Muscle of arm (tissue), 12 donors: ENCODE measurements around the gene PPP1R3F. TPM values are rescaled to one million over a fixed set of nuclear protein-coding genes. Genes with fewer than 3 reads are reported as not detected.
"Not testable (repeated sequence)": the region's sequence is repeated elsewhere in the genome, so short reads cannot be mapped to it uniquely, and the experiment has no call there.

Experiments
- DNase-seq: peaks from one replicate; pipeline ENCODE4 v3.0.0-alpha.2; 2013
- polyA plus RNA-seq, 12 donors: library from polyadenylated mRNA; unstranded; fragments of 120-200 nt; gene quantifications; one replicate each; pipeline ENCODE4 v1.2.1, GENCODE V29; 2013; ENCODE audit not compliant: insufficient read length in 12 of 12

The PPP1R3F gene
- polyA plus RNA-seq, 12 donors, result 4.9 to 11.0 (median 7.0) TPM; not detected in 1

- DNase-seq, result no peak
Measured at GRCh38 chrX:49270249-49270921, 792 bp downstream of the PPP1R3F start.

- no peak for DNase-seq
Measured at GRCh38 chrX:49271341-49271740, 1.7 kb downstream of the PPP1R3F start.

DNA sequence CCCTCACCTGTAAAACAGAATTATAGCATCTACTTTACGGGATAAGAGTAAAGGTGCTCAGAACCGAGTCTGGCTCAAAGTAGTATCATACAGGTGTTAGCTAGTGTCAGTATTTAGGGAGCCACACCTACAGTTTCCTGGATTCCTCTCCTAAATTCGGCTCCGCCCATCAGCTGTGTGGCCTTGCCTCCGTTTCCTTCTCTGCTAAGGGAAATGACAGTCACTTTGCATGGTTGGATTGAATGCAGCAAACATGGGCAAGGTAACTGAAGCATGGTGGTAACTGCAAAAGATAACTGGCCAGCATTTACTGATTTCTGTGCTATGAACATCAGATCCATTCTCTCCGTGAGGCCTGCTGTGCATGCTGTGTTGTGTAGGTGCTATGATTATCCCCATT, 2.8 kb downstream of the PPP1R3F start:
- no peak for DNase-seq

- no peak for DNase-seq
Measured at GRCh38 chrX:49273181-49273727, 3.7 kb downstream of the PPP1R3F start.

DNA sequence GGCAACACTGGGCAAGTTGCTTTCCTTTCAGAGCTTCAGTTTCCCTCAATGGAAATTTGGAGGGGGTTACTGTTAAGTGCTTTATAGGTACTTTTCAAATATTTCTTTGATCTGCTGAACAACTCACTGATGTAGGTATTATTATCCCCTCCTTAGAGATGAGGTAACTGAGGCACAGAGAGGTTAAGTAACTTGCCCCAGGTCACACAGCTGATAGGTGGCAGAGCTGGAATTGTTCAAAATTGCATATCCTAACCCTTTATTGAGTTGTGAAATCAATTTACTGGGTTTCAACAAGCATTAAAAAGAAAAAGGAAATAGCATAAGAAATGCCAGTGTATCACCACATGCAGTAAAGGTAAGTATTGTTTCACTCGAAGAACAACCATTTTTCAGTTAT, 6.6 kb downstream of the PPP1R3F start:
- DNase-seq, result no peak

- no peak for DNase-seq
Measured at GRCh38 chrX:49276671-49277534, 7.3 kb downstream of the PPP1R3F start.

DNA sequence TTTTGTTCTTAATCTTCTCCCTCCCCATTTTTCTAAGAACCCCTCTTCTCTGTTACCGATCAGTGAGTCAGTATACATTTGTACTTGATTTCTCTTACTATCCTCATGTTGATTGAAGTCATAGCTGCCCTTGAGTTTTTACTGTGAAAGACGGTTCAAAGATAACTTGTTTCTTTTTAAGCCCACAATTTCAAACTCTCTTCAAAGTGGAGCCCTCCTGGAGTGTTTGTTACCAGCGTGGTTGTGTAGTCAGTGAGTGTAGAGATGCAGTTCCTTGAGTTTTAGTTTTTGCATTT, 7.9 kb downstream of the PPP1R3F start:
- no peak for DNase-seq

DNA sequence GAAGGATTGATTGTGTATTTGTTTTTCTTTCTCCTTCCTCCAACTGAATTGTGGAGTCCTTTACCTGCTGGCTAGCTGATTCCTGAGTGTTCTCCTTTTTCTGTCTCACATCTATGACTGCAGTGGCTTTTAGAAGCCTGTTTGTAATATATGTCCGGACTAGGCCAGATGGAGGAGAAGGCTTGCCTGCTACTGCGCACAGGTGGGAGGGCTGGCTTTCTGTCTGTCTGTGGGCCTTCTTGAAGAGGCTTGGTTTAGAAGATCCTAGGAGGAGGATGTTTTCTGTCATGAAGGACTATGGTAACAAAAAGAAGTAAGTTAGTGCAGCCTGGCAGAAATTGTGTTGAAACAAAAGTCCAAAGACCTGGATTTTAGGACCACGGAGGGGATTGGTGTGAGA, 8.5 kb downstream of the PPP1R3F start:
- DNase-seq, result no peak

DNA sequence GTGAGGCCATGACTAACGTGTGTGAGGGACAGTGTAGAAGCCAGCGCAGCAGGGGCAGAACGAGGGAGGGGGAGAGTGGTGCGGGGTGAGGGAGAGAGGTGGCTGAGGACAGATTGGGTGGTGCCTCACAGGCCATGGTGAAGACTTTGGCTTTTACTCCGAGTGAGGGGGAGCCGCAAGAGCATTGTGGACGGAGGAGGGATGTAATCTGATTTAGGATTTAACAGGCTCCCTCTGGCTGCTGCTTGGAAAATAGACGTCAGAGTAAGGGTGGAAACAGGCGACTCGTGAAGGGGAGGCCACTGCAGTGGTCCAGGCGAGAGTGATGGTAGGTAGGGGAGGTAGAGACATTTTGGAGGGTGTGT, 13.0 kb downstream of the PPP1R3F start:
- peak; percentile 31 for DNase-seq

DNA sequence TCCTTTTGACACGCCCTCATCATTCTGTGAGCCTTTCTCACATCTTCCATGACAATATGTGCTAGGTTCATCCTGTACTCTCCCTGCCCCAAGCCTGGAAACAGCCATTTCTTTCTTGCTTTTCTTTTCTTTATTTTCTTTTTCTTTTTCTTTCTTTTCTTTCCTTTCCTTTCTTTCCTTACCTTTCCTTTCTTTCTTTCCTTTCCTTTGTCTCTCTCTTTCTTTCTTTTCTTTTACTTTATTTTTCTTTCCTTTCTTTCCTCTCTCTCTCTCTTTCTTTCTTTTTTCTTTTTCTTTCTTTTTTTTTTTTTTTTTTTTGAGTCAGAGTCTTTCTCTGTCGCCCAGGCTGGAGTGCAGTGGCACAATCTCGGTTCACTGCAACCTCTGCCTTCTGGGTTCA, 14.6 kb downstream of the PPP1R3F start:
- DNase-seq, result no peak

DNA sequence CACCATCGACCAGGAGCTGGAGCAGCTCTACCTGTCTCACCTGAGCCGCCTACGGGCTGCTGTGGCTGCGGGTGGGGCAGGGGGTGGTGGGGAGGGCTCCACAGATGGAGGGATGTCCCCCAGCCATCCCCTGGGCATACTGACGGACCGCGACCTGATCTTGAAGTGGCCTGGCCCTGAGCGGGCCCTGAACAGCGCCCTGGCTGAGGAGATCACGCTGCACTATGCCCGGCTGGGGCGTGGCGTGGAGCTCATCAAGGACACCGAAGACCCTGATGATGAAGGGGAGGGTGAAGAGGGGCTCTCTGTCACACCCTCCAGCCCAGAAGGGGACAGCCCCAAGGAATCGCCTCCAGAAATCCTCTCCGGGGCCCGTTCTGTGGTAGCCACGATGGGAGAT, 16.5 kb downstream of the PPP1R3F start:
- no peak for DNase-seq

DNA sequence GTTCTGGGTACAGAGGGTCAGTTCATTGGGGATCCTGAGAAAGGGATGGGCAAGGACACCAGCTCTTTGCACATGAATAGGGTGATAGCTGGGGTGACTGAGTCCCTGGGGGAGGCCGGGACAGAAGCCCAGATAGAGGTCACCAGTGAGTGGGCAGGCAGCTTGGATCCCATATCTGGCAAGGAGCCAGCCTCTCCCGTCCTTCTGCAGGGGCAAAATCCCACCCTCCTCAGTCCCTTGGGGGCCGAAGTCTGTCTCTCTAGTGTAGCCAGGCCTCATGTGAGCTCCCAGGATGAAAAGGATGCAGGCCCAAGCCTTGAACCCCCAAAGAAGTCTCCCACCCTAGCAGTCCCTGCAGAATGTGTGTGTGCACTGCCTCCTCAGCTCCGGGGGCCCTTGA, 17.0 kb downstream of the PPP1R3F start:
- DNase-seq, result no peak

DNA sequence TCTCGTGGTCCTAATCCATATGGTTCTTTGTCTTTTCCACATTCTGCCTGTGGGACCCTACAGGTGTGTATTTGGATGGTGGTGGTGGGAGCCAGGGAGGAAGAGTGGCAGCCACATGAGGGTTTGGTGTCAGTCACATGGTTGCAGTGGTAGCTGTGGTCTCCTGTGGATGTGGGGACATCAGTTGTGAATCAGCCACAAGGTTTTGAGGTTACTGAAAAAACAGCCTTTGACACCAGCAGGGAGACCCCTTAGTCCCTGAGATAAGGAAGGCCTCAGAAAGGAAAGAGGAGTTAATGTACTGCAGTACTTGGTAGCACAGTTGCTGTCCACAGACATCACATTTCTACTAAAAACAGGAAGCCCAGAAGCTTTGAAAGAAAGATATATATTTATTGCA, 18.1 kb downstream of the PPP1R3F start:
- DNase-seq, result no peak

DNA sequence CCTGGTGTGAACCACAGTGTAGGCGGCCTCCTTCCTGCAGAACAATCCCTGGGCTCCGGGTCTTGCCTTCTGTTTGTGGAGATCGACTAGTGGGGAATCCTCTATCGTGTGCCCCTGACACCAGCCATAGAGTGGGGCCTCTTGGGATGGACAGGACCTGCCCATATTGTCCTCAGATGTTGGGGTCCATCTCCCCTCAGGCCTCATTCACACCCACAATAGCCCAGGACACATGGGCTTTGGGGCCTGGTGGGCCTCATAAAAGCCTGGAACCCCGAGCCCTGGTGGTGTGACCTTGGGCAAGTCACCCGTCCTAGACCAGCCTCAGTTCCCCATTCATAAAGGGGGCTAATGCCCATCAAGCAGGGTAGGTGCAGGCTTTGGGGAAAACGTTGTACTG, 20.6 kb downstream of the PPP1R3F start:
- no peak for DNase-seq

DNA sequence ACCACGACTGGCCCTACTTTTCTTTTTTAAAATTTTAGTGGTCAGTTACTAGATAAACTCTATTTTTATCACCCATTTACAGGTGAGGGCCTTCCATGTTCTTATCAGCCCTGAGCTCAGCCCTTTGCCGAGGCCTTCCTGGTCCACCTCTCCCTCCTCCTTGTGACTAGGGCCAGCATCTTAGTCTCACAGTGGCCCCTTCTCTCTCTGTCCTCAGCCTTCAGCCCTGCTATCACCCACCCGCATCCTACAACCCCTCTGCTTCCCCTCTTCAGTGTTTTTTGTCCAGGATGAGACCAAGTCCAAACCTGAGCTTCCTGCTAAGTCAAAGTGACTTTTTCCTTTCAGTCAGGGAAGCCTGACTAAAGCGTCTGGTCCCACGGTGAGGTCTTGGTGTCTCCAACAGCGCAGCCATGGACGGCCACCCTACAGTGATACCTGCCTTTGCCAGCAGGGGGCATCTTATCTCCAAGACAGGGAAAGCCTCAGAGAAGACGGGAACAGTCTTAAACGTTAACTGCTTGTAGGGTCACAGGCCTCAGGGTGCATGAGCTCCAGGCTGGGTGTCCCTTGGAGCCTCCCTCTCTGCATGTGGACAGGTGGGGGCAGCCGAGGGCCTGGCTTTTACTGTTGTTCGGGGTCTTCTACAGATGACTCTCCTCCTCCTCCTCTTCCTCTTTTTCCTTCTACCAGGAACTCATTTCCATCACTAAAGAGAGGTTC, 22.2 kb downstream of the PPP1R3F start:
- no peak for DNase-seq

GRCh38 chrX:49292400-49293362, 23.1 kb downstream of the PPP1R3F start:
- no peak for DNase-seq

DNA sequence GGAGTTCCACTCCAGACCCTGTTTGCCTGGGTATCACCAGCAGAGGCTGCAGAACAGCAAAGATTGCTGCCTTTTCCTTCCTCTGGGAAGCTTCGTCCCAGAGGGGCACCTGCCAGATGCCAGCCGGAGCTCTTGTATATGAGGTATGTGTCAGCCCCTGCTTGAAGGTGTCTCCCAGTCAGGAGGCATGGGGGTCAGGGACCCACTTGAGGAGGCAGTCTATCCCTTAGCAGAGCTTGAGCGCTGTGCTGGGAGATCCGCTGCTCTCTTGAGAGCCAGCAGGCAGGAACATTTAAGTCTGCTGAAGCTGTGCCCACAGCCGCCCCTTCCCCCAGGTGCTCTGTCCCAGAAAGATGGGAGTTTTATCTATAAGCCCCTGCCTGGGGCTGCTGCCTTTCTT, 29.7 kb downstream of the PPP1R3F start:
- DNase-seq, result not testable (repeated sequence)

DNA sequence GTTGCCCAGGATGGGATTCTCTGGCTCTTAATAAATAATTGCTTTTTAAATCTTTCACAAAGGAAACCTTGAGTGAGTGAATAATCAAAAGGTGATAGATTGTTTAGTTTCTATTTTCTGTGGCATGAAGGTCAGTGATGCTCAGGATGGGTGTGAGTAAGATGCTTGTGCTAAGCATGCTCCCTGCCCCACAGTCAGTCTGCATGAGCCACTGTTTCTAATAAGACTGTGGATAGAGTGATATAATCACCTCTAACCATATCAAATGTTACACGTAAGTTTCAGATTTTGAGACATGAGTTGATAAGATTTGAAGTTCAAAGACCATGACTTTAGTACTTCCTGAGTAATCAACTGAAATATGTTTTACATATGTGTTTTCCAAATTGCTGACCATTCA, 31.1 kb downstream of the PPP1R3F start:
- DNase-seq, result no peak

GRCh38 chrX:49303346-49303745, 33.8 kb downstream of the PPP1R3F start, which contains the start of gene GAGE10:
Gene GAGE10, plus strand, starts transcription at chrX:49303646. Its CDS starts 1,214 bp downstream, at chrX:49304860.
- DNase-seq, result no peak

- not testable (repeated sequence) for DNase-seq
Measured at GRCh38 chrX:49307775-49308174, 38.2 kb downstream of the PPP1R3F start.

DNA sequence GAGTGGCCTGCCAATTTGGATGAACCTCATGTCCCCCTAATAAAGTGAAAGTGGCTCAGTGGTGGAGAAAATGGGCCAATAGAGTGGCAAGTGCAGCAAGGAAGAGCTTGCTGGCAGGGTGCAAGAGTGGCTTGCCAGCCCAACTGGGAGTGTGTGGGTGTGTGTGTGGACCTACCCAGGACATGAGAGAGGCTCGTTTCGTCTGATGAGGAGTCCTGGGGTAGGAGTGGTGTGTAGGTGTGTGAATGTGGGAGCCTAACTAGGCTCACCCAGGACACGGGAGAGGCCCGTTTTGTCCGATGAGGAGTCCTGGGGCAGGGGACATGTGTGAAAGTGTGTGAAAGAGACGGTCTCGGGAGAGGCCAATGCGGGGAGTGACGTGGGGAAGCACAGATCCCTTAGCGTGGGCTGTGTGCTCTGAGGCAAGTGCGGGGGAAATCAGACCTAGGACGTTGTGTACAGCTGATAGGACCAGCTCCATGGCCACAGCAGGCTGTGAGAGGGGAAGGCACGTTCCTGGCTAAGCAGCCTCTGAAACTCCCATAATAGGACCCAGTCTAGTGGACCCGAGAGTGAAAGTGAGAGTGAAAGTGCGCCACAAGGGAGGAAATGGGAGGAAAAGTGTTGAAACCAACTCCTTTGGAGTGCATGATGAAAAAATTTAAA, 39.1 kb downstream of the PPP1R3F start:
- no peak for DNase-seq
